Activated naive CD4-positive, alpha-beta T cell treated with anti-CD3 and anti-CD28 coated beads, Interleukin-2, amount 50 U/mL, for 24 hours (primary cell): ENCODE results near the gene UNC5C.

ENCODE experiments used
- H3K27ac Mint-ChIP-seq: one replicate; pipeline ENCODE4 v1.8.0; 2021; ENCODE audit warnings: mild to moderate bottlenecking, mixed read lengths
- H3K27me3 Mint-ChIP-seq: one replicate; pipeline ENCODE4 v1.8.0; 2021; ENCODE audit warnings: mixed read lengths
- H3K36me3 Mint-ChIP-seq: one replicate; pipeline ENCODE4 v1.8.0; 2021; ENCODE audit warnings: mixed read lengths
- H3K4me1 Mint-ChIP-seq: one replicate; pipeline ENCODE4 v1.8.0; 2021; ENCODE audit warnings: mixed read lengths
- H3K4me3 Mint-ChIP-seq: one replicate; pipeline ENCODE4 v1.8.0; 2021; ENCODE audit warnings: mild to moderate bottlenecking, mixed read lengths
- H3K9me3 Mint-ChIP-seq: one replicate; pipeline ENCODE4 v1.8.0; 2021; ENCODE audit warnings: mixed read lengths

UNC5C gene

DNA sequence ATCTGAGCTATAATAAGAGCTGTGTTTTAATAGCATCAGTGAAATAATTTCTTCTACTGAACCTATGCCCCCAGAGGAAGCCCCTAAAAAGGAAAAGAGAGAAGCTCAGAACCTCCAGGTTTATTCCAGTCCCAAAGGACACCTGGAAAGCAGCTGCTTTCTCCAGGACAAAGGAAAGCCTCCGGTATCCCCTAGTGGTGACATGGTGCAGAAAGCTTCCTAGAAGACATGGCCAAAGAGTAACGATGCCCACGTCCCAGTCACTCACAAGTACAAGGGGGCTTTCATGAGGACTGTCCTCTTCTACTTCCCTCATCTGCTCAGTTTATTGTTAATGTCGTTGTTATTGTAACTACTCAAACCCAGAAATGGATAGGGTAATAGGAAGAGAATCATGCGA lies 343.9 kb downstream of the UNC5C start:
- no peak overlapping the region for H3K27ac Mint-ChIP-seq
- no peaks in the 10 kb centered on the region for H3K27me3 Mint-ChIP-seq
- no peaks in the 10 kb centered on the region for H3K36me3 Mint-ChIP-seq
- H3K4me3 Mint-ChIP-seq: no peak overlapping the region
- H3K4me1 Mint-ChIP-seq: no peaks in the 10 kb centered on the region
- H3K9me3 Mint-ChIP-seq: no peaks in the 10 kb centered on the region

DNA sequence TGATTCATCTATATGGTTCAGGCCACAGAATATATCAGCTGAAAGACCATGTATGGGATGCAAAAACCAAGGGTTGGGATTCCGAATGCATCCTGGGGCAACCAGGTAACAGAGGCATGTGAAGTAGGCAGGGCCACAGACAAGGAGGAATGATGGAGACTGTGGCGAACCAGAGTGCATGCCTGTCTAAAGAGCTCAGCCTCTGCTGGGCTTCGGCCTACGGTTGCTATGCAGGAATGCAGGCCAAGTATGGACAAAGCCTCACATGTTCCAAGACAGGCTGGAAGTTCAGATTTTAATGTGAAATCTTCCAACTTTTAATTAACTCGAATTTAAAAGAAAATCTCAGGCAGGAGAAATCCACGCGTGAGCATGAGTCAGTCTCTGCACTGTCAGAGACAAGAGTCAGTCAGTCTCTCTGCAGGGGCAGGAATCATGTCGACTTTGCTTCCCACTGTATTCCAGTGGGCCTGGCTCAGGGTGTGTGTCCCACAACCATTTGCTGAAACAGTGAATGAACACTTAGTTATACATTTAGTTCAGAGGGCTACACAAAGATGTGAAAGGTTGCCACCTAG lies 344.4 kb downstream of the UNC5C start:
- Mint-ChIP-seq H3K27ac (no peak overlapping the region), H3K9me3 (no peaks in the 10 kb centered on the region), H3K4me3 (no peak overlapping the region), H3K36me3 (no peaks in the 10 kb centered on the region), H3K27me3 (no peaks in the 10 kb centered on the region), H3K4me1 (no peaks in the 10 kb centered on the region)

DNA sequence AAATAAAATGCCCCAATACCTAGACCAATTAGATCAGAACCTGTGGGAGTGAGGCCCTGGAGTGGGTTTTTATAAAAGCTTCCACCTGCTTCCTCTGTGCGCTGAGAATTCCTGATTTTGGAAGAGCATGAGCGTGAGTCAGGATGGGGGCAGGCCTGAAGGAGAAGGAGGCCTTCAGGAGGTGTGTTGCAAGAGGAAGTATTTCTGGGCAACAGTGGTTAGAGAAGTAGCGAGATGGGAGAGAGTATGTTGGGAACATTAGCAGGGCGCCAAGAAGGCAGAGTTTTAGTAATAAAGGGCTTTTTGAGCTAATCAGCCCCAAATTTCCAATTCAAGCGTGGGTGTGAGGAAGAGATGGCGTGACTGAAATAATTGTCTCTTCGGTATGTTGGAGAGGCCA lies 349.8 kb downstream of the UNC5C start:
- Mint-ChIP-seq H3K4me3 (no peak overlapping the region), H3K9me3 (no peaks in the 10 kb centered on the region), H3K36me3 (no peaks in the 10 kb centered on the region), H3K27ac (no peak overlapping the region), H3K4me1 (peaks cover 7% of the 10 kb centered on the region), H3K27me3 (peaks cover 2% of the 10 kb centered on the region)

DNA sequence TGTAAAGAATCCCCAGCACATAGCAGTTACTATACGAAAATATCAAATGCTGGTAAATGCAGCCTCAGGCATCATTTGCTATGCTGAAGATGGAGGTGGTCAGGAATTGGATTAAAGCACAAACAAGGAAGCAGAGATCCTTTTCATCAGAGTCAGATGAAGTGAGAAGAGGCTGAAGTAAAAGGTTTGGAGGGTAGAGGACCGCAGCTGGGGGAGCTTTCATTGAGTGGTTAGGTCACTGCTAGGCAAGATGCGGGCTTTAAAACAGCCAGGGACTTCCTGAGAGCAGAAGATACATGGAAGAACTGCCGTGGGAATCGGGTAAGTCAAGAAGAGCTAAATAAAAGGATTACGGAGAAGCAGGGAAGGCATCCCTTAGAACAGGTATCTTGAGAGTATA lies 351.4 kb downstream of the UNC5C start:
- H3K36me3 Mint-ChIP-seq: no peaks in the 10 kb centered on the region
- H3K4me3 Mint-ChIP-seq: no peak overlapping the region
- H3K27me3 Mint-ChIP-seq: peaks cover 2% of the 10 kb centered on the region
- peaks cover 14% of the 10 kb centered on the region for H3K4me1 Mint-ChIP-seq
- H3K27ac Mint-ChIP-seq: no peak overlapping the region
- H3K9me3 Mint-ChIP-seq: no peaks in the 10 kb centered on the region

DNA sequence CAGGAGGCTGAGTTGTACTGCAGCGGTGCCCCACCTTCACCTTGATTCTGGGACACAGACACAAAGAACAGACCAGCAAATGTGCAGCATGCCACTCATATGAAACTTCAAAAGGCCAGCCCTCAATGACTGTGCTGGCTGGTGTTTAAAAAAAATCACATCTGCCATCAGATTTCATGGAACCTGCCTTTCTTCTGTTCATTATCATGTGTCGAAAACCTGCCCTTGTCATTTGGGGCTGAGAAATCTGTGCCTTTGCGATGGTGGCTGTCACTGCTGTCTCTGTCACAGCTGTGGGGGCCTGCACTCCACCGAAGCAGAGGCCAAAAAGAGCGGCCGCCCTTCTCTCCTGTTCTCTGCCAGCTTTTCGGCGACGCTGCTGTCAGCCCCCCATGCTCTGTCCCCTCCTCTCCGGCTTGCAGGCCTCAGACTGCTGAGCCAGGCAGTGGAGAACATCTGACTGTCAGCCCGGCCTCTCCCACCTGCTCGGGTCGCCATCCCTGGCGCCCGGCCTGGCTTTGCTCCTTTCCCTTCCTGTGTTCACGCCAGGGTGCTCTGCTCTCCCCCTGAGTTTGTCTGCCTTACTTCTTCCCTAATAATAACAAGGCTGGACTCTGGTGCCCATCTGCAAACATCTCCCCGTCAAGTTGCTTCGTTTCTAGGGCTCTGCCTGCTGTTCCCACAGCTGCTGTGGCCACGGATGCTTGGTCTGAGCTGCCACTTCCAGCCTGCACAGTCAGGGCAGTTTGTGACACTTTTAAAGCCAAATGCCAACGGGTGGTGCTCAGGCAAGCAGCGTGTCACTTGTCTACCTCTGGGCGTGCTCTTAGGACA lies 355.2 kb downstream of the UNC5C start:
- H3K27ac Mint-ChIP-seq: no peak overlapping the region
- H3K27me3 Mint-ChIP-seq: peaks cover 2% of the 10 kb centered on the region
- H3K4me3 Mint-ChIP-seq: no peak overlapping the region
- no peaks in the 10 kb centered on the region for H3K36me3 Mint-ChIP-seq
- no peaks in the 10 kb centered on the region for H3K9me3 Mint-ChIP-seq
- peaks cover 28% of the 10 kb centered on the region for H3K4me1 Mint-ChIP-seq

DNA sequence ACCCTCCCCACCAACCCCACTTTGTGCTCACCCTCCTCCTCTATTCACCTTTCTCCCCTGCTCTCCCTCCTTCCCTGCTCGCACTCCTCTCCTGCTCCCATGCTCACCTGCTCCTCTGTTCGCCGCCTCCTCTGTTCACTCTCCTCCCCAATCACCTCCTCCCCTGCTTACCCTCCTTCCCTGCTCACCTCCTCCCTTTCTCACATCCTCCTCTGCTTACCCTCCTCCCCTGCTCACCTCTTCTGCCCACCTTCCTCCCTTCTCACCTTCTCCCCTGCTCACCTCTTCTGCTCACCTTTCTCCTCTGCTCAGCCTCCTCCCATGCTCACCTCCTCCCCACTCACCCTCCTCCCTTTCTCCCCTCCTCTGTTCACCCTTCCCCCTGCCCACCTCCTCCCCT lies 357.2 kb downstream of the UNC5C start:
- H3K4me3 Mint-ChIP-seq: no peak overlapping the region
- H3K4me1 Mint-ChIP-seq: peaks cover 32% of the 10 kb centered on the region
- H3K36me3 Mint-ChIP-seq: no peaks in the 10 kb centered on the region
- H3K27ac Mint-ChIP-seq: no peak overlapping the region
- H3K9me3 Mint-ChIP-seq: no peaks in the 10 kb centered on the region
- H3K27me3 Mint-ChIP-seq: no peaks in the 10 kb centered on the region

DNA sequence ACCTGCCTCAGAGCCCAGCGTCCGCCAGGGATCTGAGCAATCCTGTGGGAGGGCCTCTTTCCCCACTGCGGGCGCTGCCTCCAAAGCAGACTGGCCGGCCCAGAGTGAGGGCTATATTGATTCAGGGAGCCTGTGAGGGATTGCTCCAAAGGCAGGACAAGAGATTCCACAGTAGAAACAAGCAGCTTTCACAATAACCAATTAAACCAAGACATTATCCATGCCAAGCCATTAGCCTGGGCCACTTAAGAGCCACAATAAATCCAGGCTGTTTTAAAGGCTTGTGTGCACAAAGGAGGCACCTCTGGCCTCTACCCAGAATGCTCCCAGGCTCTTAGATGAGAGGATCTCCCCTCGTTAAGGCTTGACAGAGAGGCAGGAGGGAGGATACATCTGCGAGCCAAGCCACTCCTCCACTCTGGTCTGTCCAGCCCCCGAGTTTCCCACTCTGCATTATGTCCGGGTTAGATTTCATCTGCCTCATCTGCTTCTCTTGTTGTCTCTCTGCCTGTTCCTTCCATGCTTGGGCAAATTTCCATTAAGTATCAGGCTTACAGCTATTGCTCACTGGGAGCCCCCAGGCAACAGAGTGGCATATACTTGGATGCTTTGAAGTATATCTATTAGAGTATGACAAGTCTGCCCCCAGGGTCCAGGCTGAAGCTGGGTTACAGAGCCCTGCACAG lies 357.9 kb downstream of the UNC5C start:
- Mint-ChIP-seq H3K4me1 (peaks cover 32% of the 10 kb centered on the region), H3K27ac (no peak overlapping the region), H3K4me3 (no peak overlapping the region), H3K9me3 (no peaks in the 10 kb centered on the region), H3K27me3 (no peaks in the 10 kb centered on the region), H3K36me3 (no peaks in the 10 kb centered on the region)

DNA sequence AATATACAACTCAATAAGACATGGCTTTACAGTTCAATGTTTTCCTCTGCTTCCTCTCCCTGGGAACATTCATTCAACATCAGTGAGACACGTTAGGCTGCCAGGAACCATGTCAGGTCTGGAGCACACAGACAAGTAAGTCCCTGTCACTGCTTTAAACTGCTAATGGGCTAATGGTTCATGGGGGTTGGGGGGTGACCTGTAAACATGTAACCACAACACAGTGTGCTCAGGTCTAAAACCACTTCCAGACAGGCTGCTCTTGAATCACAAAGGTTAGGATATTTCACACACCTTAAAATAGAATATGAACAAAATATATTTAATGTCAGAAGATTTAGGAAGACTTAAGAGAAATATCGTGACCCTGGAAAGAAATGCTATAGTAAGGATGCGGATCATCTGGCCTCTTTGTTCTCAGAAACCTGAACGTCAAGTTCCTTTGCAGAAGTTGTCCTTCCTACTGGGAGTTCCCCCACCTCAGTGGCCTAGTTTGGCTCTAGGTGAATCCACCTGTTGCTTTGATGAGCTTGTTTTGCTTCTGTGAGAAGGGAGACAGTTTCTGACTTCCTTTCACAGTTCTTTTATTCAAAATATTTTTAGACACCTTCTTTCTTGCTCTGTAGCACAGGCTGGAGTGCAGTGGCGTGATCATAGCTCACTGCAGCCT lies 359.9 kb downstream of the UNC5C start:
- no peaks in the 10 kb centered on the region for H3K27me3 Mint-ChIP-seq
- no peaks in the 10 kb centered on the region for H3K36me3 Mint-ChIP-seq
- H3K27ac Mint-ChIP-seq: peak overlapping the region; percentile 26
- peaks cover 24% of the 10 kb centered on the region for H3K4me1 Mint-ChIP-seq
- H3K4me3 Mint-ChIP-seq: no peak overlapping the region
- no peaks in the 10 kb centered on the region for H3K9me3 Mint-ChIP-seq

DNA sequence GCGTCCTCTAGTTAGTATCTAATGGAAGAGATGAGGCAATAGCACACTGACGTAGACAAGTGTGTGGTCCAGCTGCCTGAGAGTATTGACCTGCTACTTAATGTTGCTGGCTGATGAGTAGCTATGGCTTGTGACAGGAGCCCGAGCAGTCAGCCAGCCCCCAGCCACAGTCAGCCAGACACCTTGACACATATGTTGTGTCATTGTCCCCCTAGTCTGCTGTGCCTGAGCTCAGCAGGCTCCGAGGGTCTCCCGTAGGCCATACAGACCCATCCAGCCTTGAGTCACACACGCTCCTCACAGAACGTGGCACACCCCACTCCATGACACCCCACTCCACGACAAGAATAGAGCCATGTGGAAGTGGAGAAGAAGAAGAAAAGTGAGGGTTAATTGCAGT lies 362.1 kb downstream of the UNC5C start:
- Mint-ChIP-seq H3K4me1 (peaks cover 18% of the 10 kb centered on the region), H3K9me3 (no peaks in the 10 kb centered on the region), H3K4me3 (no peak overlapping the region), H3K27me3 (no peaks in the 10 kb centered on the region), H3K36me3 (no peaks in the 10 kb centered on the region), H3K27ac (no peak overlapping the region)

DNA sequence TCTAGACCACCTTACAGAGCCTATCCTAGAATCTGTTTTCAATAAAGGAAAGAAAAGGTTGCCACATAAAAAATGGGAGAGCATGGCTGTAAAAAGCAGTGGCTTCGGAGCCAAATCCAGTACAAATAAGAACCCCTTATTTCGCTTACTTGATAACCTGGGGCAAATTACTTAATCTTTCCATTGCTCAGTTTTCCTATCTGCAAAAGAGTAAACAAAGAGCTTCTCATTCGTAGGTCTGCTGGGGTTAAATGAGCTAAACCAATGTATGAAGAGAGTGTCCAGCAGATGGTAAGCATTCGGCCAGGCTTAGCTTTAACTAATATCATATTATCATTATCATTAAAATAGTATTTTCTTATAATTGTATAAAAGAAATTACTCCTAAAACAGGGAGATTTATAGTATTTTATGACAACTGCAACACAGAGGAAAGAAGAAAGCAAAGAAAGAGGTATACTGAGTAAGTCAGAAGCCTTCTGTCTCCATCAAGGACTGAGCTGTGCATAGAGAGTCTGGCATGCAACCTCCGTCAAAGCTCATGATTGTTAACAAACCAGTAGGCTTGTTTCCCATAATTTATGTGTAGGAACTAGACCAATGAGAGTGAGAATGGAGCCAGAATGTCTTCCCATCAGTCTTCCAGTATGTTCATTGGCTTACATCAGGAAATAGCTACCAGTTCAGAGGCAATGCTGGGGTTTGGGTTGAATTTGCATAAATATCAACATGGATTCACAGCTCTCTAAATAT lies 364.9 kb downstream of the UNC5C start:
- Mint-ChIP-seq H3K27me3 (no peaks in the 10 kb centered on the region), H3K9me3 (no peaks in the 10 kb centered on the region), H3K36me3 (no peaks in the 10 kb centered on the region), H3K4me1 (peaks cover 6% of the 10 kb centered on the region), H3K4me3 (no peak overlapping the region), H3K27ac (no peak overlapping the region)

DNA sequence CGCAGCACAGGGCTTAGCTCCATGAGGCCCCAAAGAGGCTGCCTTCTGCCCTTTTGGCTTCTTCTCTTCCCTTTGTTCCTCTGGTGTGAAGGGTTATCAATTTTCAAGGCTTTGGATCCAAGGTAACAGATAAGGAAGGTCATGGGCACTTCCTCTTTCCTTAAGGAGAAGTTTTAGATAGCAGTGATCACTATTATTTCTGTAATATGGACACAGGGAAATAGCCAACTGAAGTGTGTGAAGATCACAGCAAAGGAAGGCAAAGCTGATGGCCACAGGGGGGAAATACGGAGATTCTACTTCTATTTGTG lies 366.8 kb downstream of the UNC5C start:
- Mint-ChIP-seq H3K4me3 (no peak overlapping the region), H3K36me3 (peaks cover 4% of the 10 kb centered on the region), H3K27me3 (peaks cover 2% of the 10 kb centered on the region), H3K9me3 (peaks cover 5% of the 10 kb centered on the region), H3K27ac (no peak overlapping the region), H3K4me1 (no peaks in the 10 kb centered on the region)

DNA sequence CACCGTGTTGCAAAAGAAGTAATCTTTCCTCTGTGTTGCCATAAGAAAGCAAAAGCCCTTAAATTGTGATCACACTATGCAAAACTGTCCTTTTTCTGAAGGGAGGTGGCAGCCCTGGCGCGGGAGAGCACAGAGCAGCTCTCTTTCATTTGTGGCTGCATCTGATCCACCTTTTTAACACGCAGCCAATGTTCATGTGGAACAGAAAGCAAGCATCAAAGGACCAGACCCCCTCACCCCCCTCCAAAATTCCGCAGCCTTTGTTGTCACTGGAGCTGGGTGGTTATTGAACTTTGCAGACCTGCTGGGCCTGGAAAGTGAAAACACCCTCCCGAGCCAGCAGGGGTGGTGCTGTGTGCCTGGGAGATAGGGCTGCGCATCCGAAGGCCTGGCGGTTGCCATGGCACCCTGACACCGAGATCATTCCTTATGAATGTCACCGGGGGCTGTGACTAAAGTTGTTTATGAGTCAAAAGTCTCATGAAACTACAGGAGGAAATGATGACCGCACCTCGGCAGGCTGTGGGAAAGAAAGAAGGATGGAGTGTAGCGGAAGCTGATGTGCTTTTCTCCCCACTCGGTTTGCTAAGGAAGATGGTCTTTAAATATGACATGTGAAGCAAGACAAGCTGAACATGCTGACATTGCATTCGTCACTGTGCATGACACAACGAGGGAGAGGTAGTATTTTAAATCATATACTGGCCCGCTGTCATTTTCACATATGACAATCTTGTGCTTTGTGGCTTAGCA lies 367.4 kb downstream of the UNC5C start:
- H3K27ac Mint-ChIP-seq: no peak overlapping the region
- H3K36me3 Mint-ChIP-seq: peaks cover 4% of the 10 kb centered on the region
- H3K27me3 Mint-ChIP-seq: peaks cover 2% of the 10 kb centered on the region
- peaks cover 5% of the 10 kb centered on the region for H3K9me3 Mint-ChIP-seq
- no peaks in the 10 kb centered on the region for H3K4me1 Mint-ChIP-seq
- H3K4me3 Mint-ChIP-seq: no peak overlapping the region

DNA sequence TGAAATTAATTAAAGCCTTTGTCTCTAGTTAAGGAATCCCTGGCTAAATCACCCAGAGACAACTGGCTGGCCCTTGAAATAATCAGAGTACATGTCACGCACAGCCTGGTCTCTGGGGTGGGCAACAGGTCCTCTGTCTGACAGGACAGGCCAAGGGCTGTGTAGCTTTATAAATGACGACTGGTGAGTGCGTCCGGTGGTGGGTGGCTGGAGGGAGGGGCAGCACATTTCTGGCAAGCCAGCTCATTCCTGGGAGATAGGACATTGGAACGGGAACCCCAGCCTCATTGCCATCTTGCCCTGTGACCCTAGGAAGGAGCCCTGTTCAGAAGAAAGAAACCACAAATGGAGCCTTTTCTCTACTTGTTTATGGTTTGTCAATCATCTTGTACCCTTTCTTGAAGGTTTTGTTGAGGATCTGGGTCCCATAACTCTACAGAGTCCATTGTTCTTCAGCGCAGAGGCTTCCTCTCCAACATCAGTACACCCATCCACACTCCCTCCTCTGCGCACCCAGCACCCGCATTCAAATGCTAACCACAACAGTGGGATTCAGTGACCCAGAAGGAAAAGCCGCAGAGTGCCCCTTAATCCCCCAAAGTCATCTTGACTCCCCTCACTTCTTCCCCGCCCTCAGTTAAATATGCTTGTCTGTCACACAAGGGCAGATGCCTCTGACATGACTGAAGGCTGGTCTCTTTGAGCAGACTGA lies 368.1 kb downstream of the UNC5C start:
- no peak overlapping the region for H3K27ac Mint-ChIP-seq
- no peaks in the 10 kb centered on the region for H3K4me1 Mint-ChIP-seq
- H3K36me3 Mint-ChIP-seq: peaks cover 4% of the 10 kb centered on the region
- H3K4me3 Mint-ChIP-seq: no peak overlapping the region
- peaks cover 2% of the 10 kb centered on the region for H3K27me3 Mint-ChIP-seq
- H3K9me3 Mint-ChIP-seq: peaks cover 5% of the 10 kb centered on the region

DNA sequence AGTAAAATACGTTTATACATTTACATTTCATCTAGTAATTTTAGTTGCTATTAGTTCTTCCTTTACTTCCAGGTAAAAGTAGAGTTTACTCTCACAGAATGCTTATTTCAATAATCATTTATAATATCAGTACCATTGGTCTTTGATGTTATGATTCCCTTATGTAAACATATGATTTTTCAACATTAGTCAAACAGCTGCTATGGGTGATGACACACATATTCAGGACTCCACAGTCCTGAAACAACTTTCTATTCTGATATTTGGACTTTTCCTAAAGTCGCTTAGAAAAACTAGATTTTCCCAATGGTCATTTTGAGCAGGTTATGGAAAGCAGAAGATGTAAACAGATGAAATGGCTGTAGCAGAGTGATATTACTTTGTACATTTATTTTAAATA lies 369.8 kb downstream of the UNC5C start:
- Mint-ChIP-seq H3K4me3 (no peak overlapping the region), H3K27me3 (peaks cover 2% of the 10 kb centered on the region), H3K36me3 (peaks cover 4% of the 10 kb centered on the region), H3K4me1 (no peaks in the 10 kb centered on the region), H3K27ac (no peak overlapping the region), H3K9me3 (peaks cover 5% of the 10 kb centered on the region)
